Measurements from ENCODE around the gene SAP25. TPM values are rescaled to one million over a fixed set of nuclear protein-coding genes. Genes with fewer than 3 reads are reported as not detected.

Gene SAP25
- polyA plus RNA-seq, 1 donor (not counting 4 experiments of a cell fraction or from before 2014, with no cell fraction given): 0.16 TPM

DNA sequence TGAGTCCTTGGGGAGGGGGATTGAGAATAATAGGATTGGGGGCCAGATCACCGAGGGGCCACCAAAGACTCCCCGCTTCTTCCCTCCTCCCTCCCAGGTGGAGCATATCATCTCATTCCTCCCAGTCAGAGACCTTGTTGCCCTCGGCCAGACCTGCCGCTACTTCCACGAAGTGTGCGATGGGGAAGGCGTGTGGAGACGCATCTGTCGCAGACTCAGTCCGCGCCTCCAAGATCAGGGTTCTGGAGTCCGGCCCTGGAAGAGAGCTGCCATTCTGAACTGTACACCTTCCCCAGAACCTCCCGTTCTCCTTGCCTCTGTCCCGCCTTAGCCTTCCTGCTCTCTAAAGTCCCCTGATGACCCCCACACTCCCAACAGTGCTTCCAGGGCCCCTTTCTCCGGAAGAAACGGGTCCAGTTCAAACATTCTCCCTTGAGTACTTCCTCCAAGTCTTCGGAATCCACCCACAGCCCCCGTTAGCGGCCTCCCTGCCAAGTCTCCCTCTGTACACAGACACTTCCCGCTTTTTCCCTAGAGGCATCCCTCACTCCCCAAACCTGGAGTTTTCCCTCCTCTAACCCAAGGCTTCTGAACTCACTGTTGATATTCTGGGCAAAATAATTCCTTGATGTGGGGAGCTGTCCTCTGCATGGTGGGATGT, 16.5 kb upstream of the SAP25 start:
- DNase-seq (ENCODE audit: low read depth, low spot score) (no peak), FAIRE-seq (no peak)
- H3K4me3 ChIP-seq (ENCODE audit: control insufficient read depth in 2 of 3, extremely low read depth in 1 of 3, insufficient read depth in 2 of 3, low read depth in 1 of 3, low read length in 3 of 3): no peak overlapping the region
- no peaks in the 10 kb centered on the region for H3K9me1 ChIP-seq (ENCODE audit: control insufficient read depth, extremely low read depth, insufficient read depth, low read length)
- H3K27ac ChIP-seq (ENCODE audit: control insufficient read depth, insufficient read depth, low read length): no peak overlapping the region
- dilution Hi-C loops (cut with MboI; ENCODE audit: extremely low pct_ligation_motif_present, low sequenced_read_pairs): no loop called here
- no peak for TF ChIP-seq EZH2 (IDR thresholded peaks at IDR 0.05; ENCODE audit: low read length)
- TF ChIP-seq, protein P1, sequence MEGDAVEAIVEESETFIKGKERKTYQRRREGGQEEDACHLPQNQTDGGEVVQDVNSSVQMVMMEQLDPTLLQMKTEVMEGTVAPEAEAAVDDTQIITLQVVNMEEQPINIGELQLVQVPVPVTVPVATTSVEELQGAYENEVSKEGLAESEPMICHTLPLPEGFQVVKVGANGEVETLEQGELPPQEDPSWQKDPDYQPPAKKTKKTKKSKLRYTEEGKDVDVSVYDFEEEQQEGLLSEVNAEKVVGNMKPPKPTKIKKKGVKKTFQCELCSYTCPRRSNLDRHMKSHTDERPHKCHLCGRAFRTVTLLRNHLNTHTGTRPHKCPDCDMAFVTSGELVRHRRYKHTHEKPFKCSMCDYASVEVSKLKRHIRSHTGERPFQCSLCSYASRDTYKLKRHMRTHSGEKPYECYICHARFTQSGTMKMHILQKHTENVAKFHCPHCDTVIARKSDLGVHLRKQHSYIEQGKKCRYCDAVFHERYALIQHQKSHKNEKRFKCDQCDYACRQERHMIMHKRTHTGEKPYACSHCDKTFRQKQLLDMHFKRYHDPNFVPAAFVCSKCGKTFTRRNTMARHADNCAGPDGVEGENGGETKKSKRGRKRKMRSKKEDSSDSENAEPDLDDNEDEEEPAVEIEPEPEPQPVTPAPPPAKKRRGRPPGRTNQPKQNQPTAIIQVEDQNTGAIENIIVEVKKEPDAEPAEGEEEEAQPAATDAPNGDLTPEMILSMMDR (optimal IDR thresholded peaks at IDR 0.05 in 1 of 3, IDR thresholded peaks at IDR 0.05 in 1 of 3, conservative IDR thresholded peaks at IDR 0.05 in 1 of 3; ENCODE audit: extremely low read depth in 1 of 3, insufficient read depth in 2 of 3, low read length in 3 of 3): no peak
- H2AFZ ChIP-seq (ENCODE audit: control insufficient read depth, low read length): peak overlapping the region; percentile 14
- H3K4me2 ChIP-seq (ENCODE audit: control insufficient read depth, extremely low read depth, insufficient read depth, low read depth, low read length): no peak overlapping the region
- H3K79me2 ChIP-seq (ENCODE audit: control insufficient read depth, insufficient read depth, low read length): peaks cover 3% of the 10 kb centered on the region
- peaks cover 8% of the 10 kb centered on the region for H3K27me3 ChIP-seq (ENCODE audit: control insufficient read depth, extremely low read depth, insufficient read depth, low read length)
- H3K4me1 ChIP-seq (ENCODE audit: control insufficient read depth, extremely low read depth, insufficient read depth, low read length): peaks cover 3% of the 10 kb centered on the region
- H3K9ac ChIP-seq (ENCODE audit: control insufficient read depth, extremely low read depth, insufficient read depth, low read length): no peak overlapping the region
- no peaks in the 10 kb centered on the region for H3K36me3 ChIP-seq (ENCODE audit: control insufficient read depth in 2 of 2, extremely low read depth in 1 of 2, insufficient read depth in 2 of 2, low read length in 2 of 2)
- no peaks in the 10 kb centered on the region for H3K9me3 ChIP-seq (ENCODE audit: control insufficient read depth, low read depth, low read length)
- H4K20me1 ChIP-seq (ENCODE audit: control insufficient read depth, extremely low read depth, insufficient read depth, low read length): peaks cover 3% of the 10 kb centered on the region

DNA sequence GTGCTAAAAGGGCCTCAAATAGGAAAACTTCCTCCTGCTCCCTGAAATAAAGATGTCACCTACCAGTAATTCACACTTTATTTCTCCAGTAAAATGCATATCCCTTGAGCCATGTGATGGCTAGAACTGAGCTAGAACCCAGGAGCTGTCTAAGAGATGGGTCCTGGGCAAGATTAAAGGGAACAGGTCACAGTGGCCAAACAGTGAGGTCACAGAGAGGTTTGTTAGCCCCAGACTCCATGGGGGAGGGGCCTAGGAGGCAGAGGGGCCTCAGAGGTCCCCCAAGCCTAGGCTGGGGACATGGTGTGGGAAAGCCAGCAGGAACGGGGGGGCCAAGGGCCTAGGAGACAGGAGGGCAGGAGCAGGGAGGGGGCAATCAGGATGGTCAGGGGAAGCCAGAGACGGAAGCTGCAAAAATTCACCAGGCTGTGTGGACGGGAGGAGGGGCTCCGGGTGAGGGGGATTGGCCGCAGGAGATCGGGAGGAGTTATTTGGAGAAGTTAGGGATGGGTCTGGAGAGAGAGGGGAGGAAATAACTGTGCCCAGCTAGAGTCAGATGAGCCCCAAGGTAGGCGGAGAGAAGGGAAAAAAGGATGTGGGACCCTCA, 15.7 kb upstream of the SAP25 start:
- Histone ChIP-seq H3K27me3 (ENCODE audit: control insufficient read depth, extremely low read depth, insufficient read depth, low read length) (peaks cover 8% of the 10 kb centered on the region), H2AFZ (ENCODE audit: control insufficient read depth, low read length) (no peak overlapping the region), H3K4me3 (ENCODE audit: control insufficient read depth in 2 of 3, extremely low read depth in 1 of 3, insufficient read depth in 2 of 3, low read depth in 1 of 3, low read length in 3 of 3) (no peak overlapping the region), H3K9ac (ENCODE audit: control insufficient read depth, extremely low read depth, insufficient read depth, low read length) (no peak overlapping the region), H3K4me2 (ENCODE audit: control insufficient read depth, extremely low read depth, insufficient read depth, low read depth, low read length) (no peak overlapping the region), H3K79me2 (ENCODE audit: control insufficient read depth, insufficient read depth, low read length) (peaks cover 9% of the 10 kb centered on the region), H3K36me3 (ENCODE audit: control insufficient read depth in 2 of 2, extremely low read depth in 1 of 2, insufficient read depth in 2 of 2, low read length in 2 of 2) (no peaks in the 10 kb centered on the region), H3K9me3 (ENCODE audit: control insufficient read depth, low read depth, low read length) (no peaks in the 10 kb centered on the region), H4K20me1 (ENCODE audit: control insufficient read depth, extremely low read depth, insufficient read depth, low read length) (peaks cover 8% of the 10 kb centered on the region), H3K4me1 (ENCODE audit: control insufficient read depth, extremely low read depth, insufficient read depth, low read length) (peaks cover 11% of the 10 kb centered on the region), H3K9me1 (ENCODE audit: control insufficient read depth, extremely low read depth, insufficient read depth, low read length) (no peaks in the 10 kb centered on the region), H3K27ac (ENCODE audit: control insufficient read depth, insufficient read depth, low read length) (no peak overlapping the region)
- DNase-seq (ENCODE audit: low read depth, low spot score): no peak
- dilution Hi-C loops (cut with MboI; ENCODE audit: extremely low pct_ligation_motif_present, low sequenced_read_pairs): no loop called here
- FAIRE-seq: no peak
- TF ChIP-seq, protein P1 (optimal IDR thresholded peaks at IDR 0.05 in 1 of 3, IDR thresholded peaks at IDR 0.05 in 1 of 3, conservative IDR thresholded peaks at IDR 0.05 in 1 of 3; ENCODE audit: extremely low read depth in 1 of 3, insufficient read depth in 2 of 3, low read length in 3 of 3): no peak
- TF ChIP-seq EZH2 (IDR thresholded peaks at IDR 0.05; ENCODE audit: low read length): no peak
